HEK293 (cell line): ENCODE data around the gene MRPS2.

Source experiments
- CTCF ChIA-PET: fragments of 350-600 bp; formaldehyde crosslinking; extraction: SDS; loops from one replicate; lab custom pipeline; 2021; ENCODE audit warnings: antibody characterized with exemption; lab: Yijun Ruan, JAX
- POLR2A ChIA-PET: fragments of 300-600 bp; formaldehyde crosslinking; extraction: SDS; loops from one replicate; lab custom pipeline; 2020; ENCODE audit warnings: antibody characterized with exemption, inconsistent platforms; lab: Yijun Ruan, JAX
- H3K27ac ChIP-seq: fragments of 200-500 bp; sonication (Bioruptor generic); 2 replicates; pipeline ENCODE4 v1.5.1; 2014; ENCODE audit warnings: low read depth, low read length, control low read depth, inconsistent platforms; ENCODE audit errors: extremely low read depth
- H3K36me3 ChIP-seq, 2 experiments: fragments of 200-500 bp in 1 of 2; sonication (Bioruptor generic) in 1 of 2; 1 replicate in 1 of 2; 2 replicates in 1 of 2; pipeline ENCODE4 v1.5.1; 2014 to 2017; ENCODE audit warnings: inconsistent platforms in 2 of 2, low read length in 2 of 2; ENCODE audit not compliant: control insufficient read depth in 2 of 2, insufficient read depth in 1 of 2
- H3K4me1 ChIP-seq: fragments of 200-500 bp; sonication (Bioruptor generic); 2 replicates; pipeline ENCODE4 v1.5.1; 2014; ENCODE audit warnings: mild to moderate bottlenecking, low read length, inconsistent platforms; ENCODE audit not compliant: control insufficient read depth, insufficient read depth
- H3K4me3 ChIP-seq: 2 replicates; pipeline ENCODE4 v1.5.1; 2011; ENCODE audit warnings: low read depth, mild to moderate bottlenecking, control low read depth, low read length, moderate library complexity
- H3K9me3 ChIP-seq: fragments of 200-500 bp; sonication (Bioruptor generic); 2 replicates; pipeline ENCODE4 v1.5.1; 2014; ENCODE audit warnings: low read depth, low read length, inconsistent platforms; ENCODE audit not compliant: control insufficient read depth, insufficient read depth
- KLF8 ChIP-seq: fragments of 450-650 bp; formaldehyde crosslinking; IDR thresholded peaks from 2 replicates; pipeline ENCODE4 v1.5.1; 2016; ENCODE audit warnings: missing biosample characterization, missing genetic modification characterization
- OSR2 ChIP-seq: fragments of 450-650 bp; formaldehyde crosslinking; IDR thresholded peaks from 2 replicates; pipeline ENCODE4 v1.5.1; 2016; ENCODE audit warnings: missing biosample characterization, missing genetic modification characterization
- PBX3 ChIP-seq: sonication (generic); formaldehyde crosslinking; IDR thresholded peaks from 2 replicates; pipeline ENCODE4 v1.8.1; 2022; ENCODE audit warnings: mild to moderate bottlenecking, moderate library complexity, missing genetic modification reagents
- SP3 ChIP-seq: fragments of 450-650 bp; formaldehyde crosslinking; IDR thresholded peaks from 2 replicates; pipeline ENCODE4 v1.5.1; 2016; ENCODE audit warnings: missing biosample characterization, missing genetic modification characterization
- TRIM28 ChIP-seq: IDR thresholded peaks from 2 replicates; pipeline ENCODE4 v1.6.1; 2011; ENCODE audit warnings: low read length, control low read depth, borderline replicate concordance
- ZBTB49 ChIP-seq: fragments of 450-650 bp; formaldehyde crosslinking; IDR thresholded peaks from 2 replicates; pipeline ENCODE4 v1.5.1; 2016; ENCODE audit warnings: missing biosample characterization, missing genetic modification characterization, low read depth
- ZFP37 ChIP-seq: fragments of 450-650 bp; formaldehyde crosslinking; IDR thresholded peaks from 2 replicates; pipeline ENCODE4 v1.5.1; 2016; ENCODE audit warnings: missing biosample characterization, missing genetic modification characterization
- ZNF133 ChIP-seq: fragments of 450-650 bp; formaldehyde crosslinking; IDR thresholded peaks from 2 replicates; pipeline ENCODE4 v1.5.1; 2016; ENCODE audit warnings: missing biosample characterization, missing genetic modification characterization
- ZNF138 ChIP-seq: fragments of 450-650 bp; formaldehyde crosslinking; IDR thresholded peaks from 2 replicates; pipeline ENCODE4 v1.5.1; 2016; ENCODE audit warnings: missing biosample characterization, missing genetic modification characterization, borderline replicate concordance
- ZNF146 ChIP-seq: fragments of 450-650 bp; formaldehyde crosslinking; IDR thresholded peaks from 2 replicates; pipeline ENCODE4 v1.5.1; 2016; ENCODE audit warnings: missing biosample characterization, missing genetic modification characterization
- ZNF184 ChIP-seq: fragments of 450-650 bp; IDR thresholded peaks from 2 replicates; pipeline ENCODE4 v1.5.1; 2018; ENCODE audit warnings: missing biosample characterization, mild to moderate bottlenecking, missing genetic modification characterization
- ZNF2 ChIP-seq: fragments of 450-650 bp; formaldehyde crosslinking; IDR thresholded peaks from 2 replicates; pipeline ENCODE4 v1.5.1; 2016; ENCODE audit warnings: missing biosample characterization, missing genetic modification characterization
- ZNF248 ChIP-seq: fragments of 450-650 bp; formaldehyde crosslinking; IDR thresholded peaks from 2 replicates; pipeline ENCODE4 v1.5.1; 2017; ENCODE audit warnings: missing biosample characterization, missing genetic modification characterization
- ZNF433 ChIP-seq: fragments of 450-650 bp; formaldehyde crosslinking; IDR thresholded peaks from 2 replicates; pipeline ENCODE4 v1.5.1; 2016; ENCODE audit warnings: missing biosample characterization, missing genetic modification characterization, low read depth
- ZNF48 ChIP-seq: fragments of 450-650 bp; formaldehyde crosslinking; IDR thresholded peaks from 2 replicates; pipeline ENCODE4 v1.5.1; 2016; ENCODE audit warnings: missing biosample characterization, missing genetic modification characterization
- ZNF514 ChIP-seq: fragments of 450-650 bp; formaldehyde crosslinking; IDR thresholded peaks from 2 replicates; pipeline ENCODE4 v1.5.1; 2016; ENCODE audit warnings: missing biosample characterization, missing genetic modification characterization
- ZNF585B ChIP-seq: fragments of 450-650 bp; formaldehyde crosslinking; IDR thresholded peaks from 2 replicates; pipeline ENCODE4 v1.5.1; 2016; ENCODE audit warnings: missing biosample characterization, missing genetic modification characterization
- ZNF600 ChIP-seq: fragments of 450-650 bp; formaldehyde crosslinking; IDR thresholded peaks from 2 replicates; pipeline ENCODE4 v1.5.1; 2016; ENCODE audit warnings: missing biosample characterization, missing genetic modification characterization
- ZNF621 ChIP-seq: fragments of 450-650 bp; formaldehyde crosslinking; IDR thresholded peaks from 2 replicates; pipeline ENCODE4 v1.5.1; 2017; ENCODE audit warnings: missing biosample characterization, missing genetic modification characterization
- ZNF629 ChIP-seq: fragments of 450-650 bp; formaldehyde crosslinking; IDR thresholded peaks from 2 replicates; pipeline ENCODE4 v1.5.1; 2017; ENCODE audit warnings: missing biosample characterization, missing genetic modification characterization
- ZNF639 ChIP-seq: fragments of 450-650 bp; formaldehyde crosslinking; IDR thresholded peaks from 2 replicates; pipeline ENCODE4 v1.5.1; 2016; ENCODE audit warnings: missing biosample characterization, missing genetic modification characterization
- ZNF701 ChIP-seq: fragments of 450-650 bp; formaldehyde crosslinking; IDR thresholded peaks from 2 replicates; pipeline ENCODE4 v1.5.1; 2016; ENCODE audit warnings: missing biosample characterization, missing genetic modification characterization
- ZNF785 ChIP-seq: fragments of 450-650 bp; formaldehyde crosslinking; IDR thresholded peaks from 2 replicates; pipeline ENCODE4 v1.5.1; 2016; ENCODE audit warnings: missing biosample characterization, missing genetic modification characterization
- TF ChIP-seq, protein P1 (sequence below): fragments of 450-650 bp; IDR thresholded peaks from 2 replicates; pipeline ENCODE4 v1.5.1; 2018; ENCODE audit warnings: missing biosample characterization, missing genetic modification characterization
- TF ChIP-seq, protein P2 (sequence below): fragments of 450-650 bp; formaldehyde crosslinking; IDR thresholded peaks from 2 replicates; pipeline ENCODE4 v1.5.1; 2017; ENCODE audit warnings: missing biosample characterization, missing genetic modification characterization
- TF ChIP-seq, protein P3 (sequence below): fragments of 450-650 bp; formaldehyde crosslinking; IDR thresholded peaks from 2 replicates; pipeline ENCODE4 v1.5.1; 2017; ENCODE audit warnings: missing biosample characterization, missing genetic modification characterization

Gene MRPS2

DNA sequence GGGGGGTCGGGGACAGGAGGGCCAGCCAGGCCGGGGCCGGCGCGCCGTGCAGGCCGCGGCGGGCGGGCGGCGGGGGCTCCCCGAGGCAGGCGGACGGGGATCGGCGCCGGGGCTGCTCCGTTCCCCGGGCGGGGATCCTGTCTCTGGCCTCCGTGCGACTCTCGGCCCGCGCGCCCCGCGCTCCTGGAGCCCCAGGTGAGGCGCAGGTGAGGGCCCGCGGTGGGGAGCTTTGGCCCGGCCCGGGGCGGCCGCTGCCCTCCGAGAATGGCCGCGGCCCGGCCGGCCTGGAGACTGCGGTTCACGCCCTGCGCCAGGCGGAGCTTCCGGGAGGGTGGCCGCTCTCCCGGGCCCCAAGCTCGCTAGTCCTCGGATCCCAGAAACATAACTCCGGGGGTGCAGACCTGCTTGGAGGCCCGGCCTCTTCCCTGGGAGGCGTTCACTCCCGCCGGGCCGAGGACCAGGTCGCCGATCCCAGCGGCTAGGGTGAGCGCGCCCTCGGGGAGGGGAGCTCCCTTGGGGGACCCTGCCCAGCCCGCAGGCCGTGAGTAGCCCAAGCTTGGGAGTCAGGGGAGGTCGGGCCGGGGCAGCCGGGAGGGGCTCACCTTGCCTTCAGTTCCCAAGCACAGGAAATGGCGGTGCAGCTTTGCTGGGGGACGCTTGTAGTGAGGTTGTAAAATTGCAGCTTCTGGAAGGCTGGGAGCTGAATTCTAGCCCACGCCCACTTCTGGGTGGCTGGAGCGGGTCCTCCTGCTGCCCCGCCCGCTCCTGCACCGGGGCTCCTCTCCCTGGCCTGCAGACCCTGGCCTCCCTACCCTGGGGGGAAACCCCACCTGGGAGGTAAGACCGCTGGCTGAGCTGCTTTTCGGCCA lies 20.2 kb upstream of the MRPS2 start:
- peaks cover 4 to 31% of the 10 kb centered on the region in 2 experiments; a peak in 2 of 3 replicates for H3K36me3 ChIP-seq
- H3K27ac ChIP-seq = peak overlapping the region; percentile 74
- ChIA-PET CTCF (interaction anchor here (0.5 to 1.6 kb wide), 12 partner anchors 9 to 1785 kb away, joined by 3 to 8 read pairs (median 4); a partner anchor contains a TSS), POLR2A (interaction anchor here (0.6 to 1.8 kb wide), 9 partner anchors 8 to 32 kb away, joined by 3 to 7 read pairs (median 4); partner anchors contain the start of gene MRPS2)
- H3K4me3 ChIP-seq = peak overlapping the region; percentile 92
- H3K4me1 ChIP-seq = no peaks in the 10 kb centered on the region
- H3K9me3 ChIP-seq = no peaks in the 10 kb centered on the region
- 0 out of 2 replicates have a peak, but pooled peaks have one; percentile 53 for TF ChIP-seq KLF8 (tag by site-specific recombination)
- TF ChIP-seq, protein P1, sequence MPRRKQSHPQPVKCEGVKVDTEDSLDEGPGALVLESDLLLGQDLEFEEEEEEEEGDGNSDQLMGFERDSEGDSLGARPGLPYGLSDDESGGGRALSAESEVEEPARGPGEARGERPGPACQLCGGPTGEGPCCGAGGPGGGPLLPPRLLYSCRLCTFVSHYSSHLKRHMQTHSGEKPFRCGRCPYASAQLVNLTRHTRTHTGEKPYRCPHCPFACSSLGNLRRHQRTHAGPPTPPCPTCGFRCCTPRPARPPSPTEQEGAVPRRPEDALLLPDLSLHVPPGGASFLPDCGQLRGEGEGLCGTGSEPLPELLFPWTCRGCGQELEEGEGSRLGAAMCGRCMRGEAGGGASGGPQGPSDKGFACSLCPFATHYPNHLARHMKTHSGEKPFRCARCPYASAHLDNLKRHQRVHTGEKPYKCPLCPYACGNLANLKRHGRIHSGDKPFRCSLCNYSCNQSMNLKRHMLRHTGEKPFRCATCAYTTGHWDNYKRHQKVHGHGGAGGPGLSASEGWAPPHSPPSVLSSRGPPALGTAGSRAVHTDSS (tag by site-specific recombination) = no peak
- no peak for TF ChIP-seq ZNF629 (tag by site-specific recombination)
- no peak for TF ChIP-seq TRIM28
- TF ChIP-seq ZNF701 (tag by site-specific recombination) = no peak
- no peak for TF ChIP-seq ZBTB49
- TF ChIP-seq ZNF785 (tag by site-specific recombination) = no peak
- peak; percentile 58; the same call in 1 of the 2 replicates for TF ChIP-seq OSR2 (tag by site-specific recombination)
- no peak for TF ChIP-seq ZNF48 (tag by site-specific recombination)
- TF ChIP-seq ZNF514 (tag by site-specific recombination) = no peak
- TF ChIP-seq ZNF248 = no peak
- TF ChIP-seq PBX3 (CRISPR knock-in tag) = no peak
- TF ChIP-seq, protein P2, sequence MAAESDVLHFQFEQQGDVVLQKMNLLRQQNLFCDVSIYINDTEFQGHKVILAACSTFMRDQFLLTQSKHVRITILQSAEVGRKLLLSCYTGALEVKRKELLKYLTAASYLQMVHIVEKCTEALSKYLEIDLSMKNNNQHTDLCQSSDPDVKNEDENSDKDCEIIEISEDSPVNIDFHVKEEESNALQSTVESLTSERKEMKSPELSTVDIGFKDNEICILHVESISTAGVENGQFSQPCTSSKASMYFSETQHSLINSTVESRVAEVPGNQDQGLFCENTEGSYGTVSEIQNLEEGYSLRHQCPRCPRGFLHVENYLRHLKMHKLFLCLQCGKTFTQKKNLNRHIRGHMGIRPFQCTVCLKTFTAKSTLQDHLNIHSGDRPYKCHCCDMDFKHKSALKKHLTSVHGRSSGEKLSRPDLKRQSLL = no peak
- TF ChIP-seq, protein P3, sequence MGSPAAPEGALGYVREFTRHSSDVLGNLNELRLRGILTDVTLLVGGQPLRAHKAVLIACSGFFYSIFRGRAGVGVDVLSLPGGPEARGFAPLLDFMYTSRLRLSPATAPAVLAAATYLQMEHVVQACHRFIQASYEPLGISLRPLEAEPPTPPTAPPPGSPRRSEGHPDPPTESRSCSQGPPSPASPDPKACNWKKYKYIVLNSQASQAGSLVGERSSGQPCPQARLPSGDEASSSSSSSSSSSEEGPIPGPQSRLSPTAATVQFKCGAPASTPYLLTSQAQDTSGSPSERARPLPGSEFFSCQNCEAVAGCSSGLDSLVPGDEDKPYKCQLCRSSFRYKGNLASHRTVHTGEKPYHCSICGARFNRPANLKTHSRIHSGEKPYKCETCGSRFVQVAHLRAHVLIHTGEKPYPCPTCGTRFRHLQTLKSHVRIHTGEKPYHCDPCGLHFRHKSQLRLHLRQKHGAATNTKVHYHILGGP (tag by site-specific recombination) = no peak
- TF ChIP-seq ZNF433 (tag by site-specific recombination) = no peak
- TF ChIP-seq ZFP37 (tag by site-specific recombination) = no peak
- no peak for TF ChIP-seq ZNF639 (tag by site-specific recombination)
- TF ChIP-seq ZNF146 = no peak
- no peak for TF ChIP-seq ZNF585B
- no peak for TF ChIP-seq ZNF184
- TF ChIP-seq ZNF600 (tag by site-specific recombination) = no peak
- 0 out of 2 replicates have a peak, but pooled peaks have one; percentile 28 for TF ChIP-seq ZNF133 (tag by site-specific recombination)
- peak; percentile 69 for TF ChIP-seq SP3 (tag by site-specific recombination)
- TF ChIP-seq ZNF138 (tag by site-specific recombination) = no peak
- no peak for TF ChIP-seq ZNF621 (tag by site-specific recombination)
- TF ChIP-seq ZNF2 (tag by site-specific recombination) = peak; percentile 75
